Right renal cortex interstitium (tissue), 3 donors: Measurements from ENCODE around the gene CRYGS. TPM values are rescaled to one million over a fixed set of nuclear protein-coding genes. Genes with fewer than 3 reads are reported as not detected.
"Not testable (repeated sequence)": the region's sequence is repeated elsewhere in the genome, so short reads cannot be mapped to it uniquely, and the experiment has no call there.

Experiments used
- DNase-seq, 3 donors: peaks; one replicate each; pipeline ENCODE4 v3.0.0-alpha.2; 2013; ENCODE audit warnings: low read depth in 3 of 3, low spot score in 2 of 3
- polyA plus RNA-seq, 3 donors: library from polyadenylated mRNA; unstranded; fragments of 120-200 nt; gene quantifications; one replicate each; pipeline ENCODE4 v1.2.1, GENCODE V29; 2013; ENCODE audit not compliant: insufficient read length in 3 of 3

The CRYGS gene
- polyA plus RNA-seq, 3 donors = 5.3 to 5.6 (median 5.6) TPM

- DNase-seq = no peak
Observed at GRCh38 chr3:186564586-186564985, 20.4 kb upstream of the CRYGS start.

- no peak for DNase-seq
Observed at GRCh38 chr3:186552408-186553031, 8.3 kb upstream of the CRYGS start.

- no peak for DNase-seq
Observed at GRCh38 chr3:186551387-186551786, 7.2 kb upstream of the CRYGS start.

DNA sequence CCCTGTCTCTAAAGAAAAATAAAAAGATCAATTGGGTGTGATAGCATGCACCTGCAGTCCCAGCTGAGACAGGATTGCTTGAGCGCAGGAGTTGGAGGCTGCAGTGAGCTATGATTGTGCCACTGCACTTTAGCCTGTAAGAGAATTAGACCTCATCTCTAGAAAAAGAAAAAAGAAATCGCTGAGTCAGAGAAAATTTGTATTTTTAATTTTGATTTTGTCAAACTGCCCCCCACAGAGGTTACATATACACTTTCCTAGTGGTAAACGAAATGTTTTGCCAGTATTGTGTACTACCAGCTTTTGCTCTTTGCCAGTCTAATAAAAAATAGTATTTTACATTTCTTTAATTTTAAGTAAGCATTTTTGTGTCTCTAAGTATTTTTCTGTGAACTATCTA lies 5.3 kb upstream of the CRYGS start:
- DNase-seq = no peak

GRCh38 chr3:186540835-186541226 lies 3.3 kb downstream of the CRYGS start:
- DNase-seq = no peak

- peak; percentile 63 to 69 (median 66) for DNase-seq
Observed at GRCh38 chr3:186540221-186540834, 3.9 kb downstream of the CRYGS start.

DNA sequence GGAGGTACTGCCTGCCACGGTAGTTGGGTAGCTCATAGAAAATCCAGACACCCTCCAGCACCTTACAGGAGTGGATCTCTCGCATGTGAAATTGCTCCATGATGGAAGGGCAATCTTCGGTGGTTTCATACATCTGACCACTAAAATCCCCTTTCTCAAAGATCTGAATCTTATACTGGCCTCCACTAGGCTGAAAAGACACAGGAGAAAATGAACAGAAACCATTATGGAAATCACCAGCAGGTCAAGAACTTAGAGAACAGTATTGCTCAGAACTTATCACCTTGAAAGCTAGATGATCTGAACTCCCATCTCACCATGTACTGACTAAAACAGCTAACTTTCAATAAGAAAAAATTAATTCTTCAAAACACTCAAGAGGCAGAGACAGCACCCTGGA lies 5.4 kb downstream of the CRYGS start:
- no peak for DNase-seq

- no peak for DNase-seq
Observed at GRCh38 chr3:186536883-186537844, 7.0 kb downstream of the CRYGS start.

- DNase-seq = no peak
Observed at GRCh38 chr3:186534113-186534669, 10.0 kb downstream of the CRYGS start.

DNA sequence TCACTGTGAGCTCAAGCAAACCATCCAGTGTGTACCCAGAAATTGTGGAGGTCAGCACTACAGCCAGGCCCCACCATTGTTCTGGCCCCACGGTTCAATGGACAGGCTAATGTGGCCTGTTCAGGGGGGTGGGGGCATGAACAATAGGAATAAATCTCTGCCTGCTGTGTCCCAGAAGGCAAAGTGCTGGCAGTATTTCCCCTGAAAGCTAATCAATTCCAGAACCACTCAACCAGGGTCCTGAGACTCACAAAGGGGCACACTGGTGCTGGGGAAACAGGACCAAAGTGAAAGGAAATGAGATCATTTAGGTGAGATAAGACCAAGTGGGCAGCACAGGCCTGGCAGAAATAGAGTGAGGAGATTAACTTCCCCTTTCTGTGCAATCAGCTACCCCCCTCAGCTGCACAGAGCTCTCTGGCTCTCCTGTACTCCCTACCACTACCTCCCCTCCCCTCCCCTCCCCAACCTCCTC lies 11.5 kb downstream of the CRYGS start:
- DNase-seq = no peak

DNA sequence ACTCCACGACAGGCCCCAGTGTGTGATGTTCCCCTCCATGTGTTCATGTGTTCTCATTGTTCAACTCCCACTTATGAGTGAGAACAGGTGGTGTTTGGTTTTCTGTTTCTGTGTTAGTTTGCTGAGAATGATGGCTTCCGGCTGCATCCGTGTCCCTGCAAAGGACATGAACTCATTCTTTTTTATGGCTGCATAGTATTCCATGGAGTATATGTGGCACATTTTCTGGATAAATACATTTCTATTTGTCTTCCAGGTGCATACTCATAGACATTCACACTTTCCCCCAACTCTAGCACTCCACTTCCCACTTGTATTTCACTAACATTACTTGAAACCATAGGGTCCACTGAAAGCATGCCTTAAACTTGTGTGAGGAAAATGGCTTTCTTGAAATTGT lies 12.5 kb downstream of the CRYGS start:
- DNase-seq = not testable (repeated sequence)

DNA sequence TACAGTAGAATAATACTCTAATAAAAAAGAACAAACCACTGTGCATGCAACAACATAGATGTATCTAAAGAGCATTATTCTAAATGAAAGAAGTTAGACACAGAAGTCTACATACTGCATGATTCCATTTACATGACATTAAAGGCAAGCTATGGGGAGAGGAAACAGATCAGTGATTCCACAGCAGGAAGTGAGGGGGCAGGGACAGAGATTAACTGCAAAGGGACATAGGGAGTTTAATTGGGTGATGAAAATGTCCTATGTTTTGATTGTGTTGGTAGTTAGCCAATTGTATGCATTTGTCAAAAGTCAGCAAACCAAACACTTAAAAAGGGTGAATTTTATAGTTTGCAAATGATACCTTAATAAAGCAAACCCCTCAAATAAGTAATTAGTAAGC lies 13.8 kb downstream of the CRYGS start:
- DNase-seq = no peak

- no peak for DNase-seq
Observed at GRCh38 chr3:186529201-186529999, 14.8 kb downstream of the CRYGS start.

DNA sequence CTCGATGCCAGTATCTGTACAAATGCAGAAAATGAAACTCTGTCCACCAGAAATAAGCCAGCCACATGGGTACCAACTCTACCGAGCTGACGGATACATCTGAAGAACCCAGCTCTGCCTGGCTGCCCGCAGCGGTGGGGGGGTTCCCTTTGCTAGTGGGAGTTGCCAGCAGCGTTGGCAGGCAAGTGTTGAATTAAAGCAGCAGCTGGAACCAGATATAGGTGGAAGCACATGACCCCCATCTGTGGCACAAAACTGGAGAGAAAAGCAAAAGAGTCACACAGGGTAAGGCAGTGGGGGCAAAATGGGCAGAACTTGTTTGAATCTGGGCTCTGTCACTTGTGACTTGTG lies 17.9 kb downstream of the CRYGS start:
- no peak for DNase-seq

DNA sequence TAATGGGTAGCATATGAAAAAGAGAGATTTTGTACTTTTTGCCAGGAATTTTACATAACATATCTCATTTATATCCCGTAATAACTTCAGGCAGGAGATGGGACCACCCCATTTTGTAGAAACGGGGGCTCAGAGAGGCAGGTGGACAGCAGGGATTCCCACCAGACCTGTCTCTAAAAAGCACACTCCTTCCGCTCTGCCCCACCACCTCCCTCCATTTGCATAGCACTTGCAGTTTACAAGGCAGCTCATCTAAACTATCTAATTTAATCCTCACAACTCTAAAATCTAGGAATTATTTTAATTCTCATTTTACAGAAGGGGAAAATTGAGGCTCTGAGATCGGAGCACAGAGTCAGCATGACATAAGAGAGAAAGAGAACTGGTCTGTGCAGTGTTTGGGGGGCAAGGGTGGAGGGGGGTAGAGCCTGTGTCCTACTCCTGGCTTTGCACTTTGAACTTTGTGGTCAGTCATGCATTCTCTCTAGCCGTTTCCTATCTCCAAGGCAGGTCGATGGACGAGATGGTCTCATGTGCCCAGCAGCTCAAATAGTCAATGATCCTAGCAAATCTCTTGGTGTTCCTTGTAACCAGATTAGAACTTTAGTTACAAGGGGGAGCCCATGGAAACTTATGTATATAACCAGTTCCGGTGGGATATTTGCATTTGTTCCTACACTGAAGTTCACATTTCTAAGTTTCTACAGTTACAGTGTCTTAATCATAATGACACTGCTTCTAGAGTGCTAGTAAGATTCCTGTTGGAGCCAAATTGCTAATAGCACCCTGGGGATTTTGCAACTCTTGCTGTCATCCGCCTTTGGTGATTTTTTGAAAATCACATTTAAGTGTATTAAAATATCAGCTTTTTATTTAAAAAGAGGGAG lies 18.6 kb downstream of the CRYGS start:
- no peak for DNase-seq

GRCh38 chr3:186524616-186525015 lies 19.6 kb downstream of the CRYGS start:
- no peak for DNase-seq

DNA sequence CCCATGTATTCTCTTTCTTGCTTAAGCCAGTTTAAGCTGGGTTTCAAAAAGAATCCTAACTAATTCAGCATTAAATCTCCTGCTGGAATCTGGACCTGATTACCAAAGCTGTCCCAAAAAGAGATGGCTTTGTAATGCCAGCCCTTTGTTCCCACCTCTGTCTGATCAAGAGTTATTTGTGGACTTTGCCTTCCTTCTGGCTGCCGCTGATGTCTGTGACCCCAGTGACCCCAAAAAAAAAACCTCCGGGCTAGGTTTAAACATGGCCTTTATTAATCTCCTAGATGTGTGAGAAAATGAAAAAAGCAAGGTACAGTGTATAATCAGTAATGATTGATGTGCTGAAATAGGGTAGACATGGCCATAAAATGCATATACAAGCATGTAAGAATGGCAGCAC lies 20.7 kb downstream of the CRYGS start:
- no peak for DNase-seq

DNA sequence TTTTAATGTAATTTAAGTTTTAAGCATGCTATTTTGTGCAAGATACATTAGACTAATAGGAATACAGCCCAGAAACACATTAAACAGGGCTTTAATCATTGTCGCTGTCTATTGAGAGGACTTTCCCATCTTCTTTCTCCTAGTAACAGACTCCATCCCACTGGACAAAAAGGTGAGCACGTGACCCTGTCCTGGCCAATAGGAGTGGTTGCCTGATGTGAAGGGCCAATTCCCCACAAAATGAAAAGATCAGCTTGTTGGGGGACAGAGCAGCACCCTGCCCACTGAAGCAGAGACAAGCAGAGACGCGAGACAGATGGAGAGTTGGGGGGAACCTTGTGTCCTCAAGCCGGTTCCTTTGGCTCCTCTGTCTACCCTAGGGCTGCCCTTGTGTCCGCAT lies 21.2 kb downstream of the CRYGS start:
- no peak for DNase-seq
